ENCODE results near the gene CYP24A1. TPM values are rescaled to one million over a fixed set of nuclear protein-coding genes. Genes with fewer than 3 reads are reported as not detected.

Gene CYP24A1
- total RNA-seq, 2 donors from 2014 or later, result not detected

GRCh38 chr20:54168961-54169862 lies 4.6 kb downstream of the CYP24A1 start:
- no peaks in the 10 kb centered on the region for H3K9me3 ChIP-seq
- 61 to 67% methylated on average over 13 to 14 of the region's 14 CpGs for whole genome bisulfite sequencing, 2 donors
- intact Hi-C loops (cut with DNase I), result no loop called here
- H3K4me3 ChIP-seq, result no peak overlapping the region
- no peaks in the 10 kb centered on the region for H3K36me3 ChIP-seq (replicated peaks in 1 of 2; ENCODE audit: insufficient read depth in 1 of 2, low read depth in 2 of 2)
- no peak overlapping the region for H3K27ac ChIP-seq
- peaks cover 0 to 26% of the 10 kb centered on the region in 2 donors for H3K27me3 ChIP-seq
- ATAC-seq (no peak), DNase-seq (no peak)
- no peak for TF ChIP-seq POLR2A (IDR thresholded peaks at IDR 0.05)
- H3K4me1 ChIP-seq, result peaks cover 16% of the 10 kb centered on the region

DNA sequence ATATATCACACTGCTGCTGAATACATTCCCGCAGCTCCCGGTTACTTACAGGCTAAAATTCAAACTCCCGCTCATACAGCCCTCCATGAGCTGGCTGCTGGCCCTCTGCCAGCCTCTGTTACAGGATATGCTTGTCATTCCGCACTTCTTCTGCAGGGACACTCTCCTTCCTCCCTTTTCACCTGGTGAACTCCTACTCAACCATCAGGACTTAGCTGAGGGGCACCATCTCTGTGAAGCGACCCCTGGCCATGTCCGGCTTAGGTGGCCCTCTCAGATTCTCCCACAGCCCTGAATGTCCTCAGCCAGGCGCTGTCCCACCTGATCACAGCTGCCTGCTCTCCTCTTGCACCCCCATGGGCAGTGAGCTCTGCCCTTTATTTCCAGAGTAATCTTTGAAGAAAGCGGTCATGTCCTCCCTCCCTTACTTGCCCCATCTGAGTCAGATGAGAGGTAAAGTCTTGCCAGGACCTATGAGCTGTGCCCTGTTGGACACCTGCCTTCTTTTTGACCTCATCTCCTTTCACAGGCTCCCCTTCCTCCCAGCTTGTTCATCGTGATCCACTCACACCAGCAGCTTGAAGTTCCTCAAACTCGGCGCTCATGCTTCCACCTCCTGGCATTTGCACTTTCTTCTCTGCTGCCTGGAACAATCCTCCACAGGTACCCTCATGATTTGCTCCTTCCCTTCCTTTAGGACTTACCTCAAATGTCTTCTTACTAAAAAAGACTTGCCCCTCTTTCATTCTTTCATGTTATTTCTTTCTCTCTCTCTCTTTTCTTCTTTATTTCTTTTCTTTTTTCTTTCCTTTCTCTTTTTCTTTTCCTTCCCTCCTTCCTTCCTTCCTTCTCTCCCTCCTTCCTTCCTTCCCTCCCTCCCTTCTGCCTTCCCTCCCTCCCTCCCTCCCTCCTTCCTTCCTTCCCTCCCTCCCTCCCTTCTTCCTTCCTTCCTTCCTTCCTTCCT lies 5.6 kb downstream of the CYP24A1 start:
- intact Hi-C loops (cut with DNase I), result no loop called here
- Histone ChIP-seq H3K27me3 (peaks cover 0 to 22% of the 10 kb centered on the region in 2 donors), H3K36me3 (replicated peaks in 1 of 2; ENCODE audit: insufficient read depth in 1 of 2, low read depth in 2 of 2) (no peaks in the 10 kb centered on the region), H3K4me1 (peaks cover 6% of the 10 kb centered on the region), H3K4me3 (no peak overlapping the region), H3K27ac (no peak overlapping the region), H3K9me3 (no peaks in the 10 kb centered on the region)
- TF ChIP-seq CTCF (IDR thresholded peaks at IDR 0.05) (no peak), POLR2A (IDR thresholded peaks at IDR 0.05) (no peak)
- WGBS, 2 donors, result 45 to 57% methylated on average over 11 of the region's 11 CpGs
- ATAC-seq (no peak), DNase-seq (no peak)

- ATAC-seq (no peak), DNase-seq (no peak)
- Histone ChIP-seq H3K4me3 (no peak overlapping the region), H3K27me3 (peaks cover 0 to 15% of the 10 kb centered on the region in 2 donors), H3K4me1 (no peaks in the 10 kb centered on the region), H3K27ac (no peak overlapping the region), H3K9me3 (no peaks in the 10 kb centered on the region), H3K36me3 (replicated peaks in 1 of 2; ENCODE audit: insufficient read depth in 1 of 2, low read depth in 2 of 2) (no peaks in the 10 kb centered on the region)
- TF ChIP-seq POLR2A (IDR thresholded peaks at IDR 0.05) (no peak), CTCF (IDR thresholded peaks at IDR 0.05) (no peak)
- WGBS, 2 donors, result 69 to 77% methylated on average over 7 of the region's 7 CpGs
- intact Hi-C loops (cut with DNase I), result no loop called here
These were observed 6.7 kb downstream of the CYP24A1 start for GRCh38 chr20:54166987-54167662.

DNA sequence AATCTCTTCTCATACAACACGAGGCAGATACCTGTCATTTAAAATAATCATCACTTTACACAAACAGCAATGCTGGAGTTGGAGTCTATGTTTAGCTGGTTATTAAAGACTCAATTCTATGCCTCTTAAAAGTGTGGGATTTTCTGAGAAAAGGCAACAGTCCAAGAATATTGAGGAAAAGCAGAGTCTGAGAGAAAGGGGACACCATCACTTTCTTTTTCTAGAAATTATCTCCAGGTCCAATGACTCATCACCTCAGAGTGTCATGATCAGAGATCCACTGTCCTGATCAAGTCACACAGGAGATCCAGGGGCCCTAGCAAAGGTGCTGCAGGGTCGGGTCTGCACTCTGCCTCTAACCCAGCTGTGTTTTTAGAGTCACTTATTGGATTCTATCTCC lies 8.0 kb downstream of the CYP24A1 start:
- Histone ChIP-seq H3K9me3 (no peaks in the 10 kb centered on the region), H3K36me3 (replicated peaks in 1 of 2; ENCODE audit: insufficient read depth in 1 of 2, low read depth in 2 of 2) (no peaks in the 10 kb centered on the region), H3K27ac (no peak overlapping the region), H3K4me3 (no peak overlapping the region), H3K27me3 (peaks cover 0 to 4% of the 10 kb centered on the region in 2 donors), H3K4me1 (no peaks in the 10 kb centered on the region)
- DNase-seq (no peak), ATAC-seq (no peak)
- no peak for TF ChIP-seq POLR2A (IDR thresholded peaks at IDR 0.05)
- no peak for TF ChIP-seq CTCF (IDR thresholded peaks at IDR 0.05)
- intact Hi-C loops (cut with DNase I), result no loop called here
- 45% methylated on average over 2 of the region's 2 CpGs for WGBS, 2 donors
